ENCODE results near the gene SPATA13. TPM values are rescaled to one million over a fixed set of nuclear protein-coding genes. Genes with fewer than 3 reads are reported as not detected.
"Not testable (repeated sequence)": the region's sequence is repeated elsewhere in the genome, so short reads cannot be mapped to it uniquely, and the experiment has no call there.

Gene SPATA13
- total RNA-seq, 1 donor from 2014 or later = 7.6 TPM

DNA sequence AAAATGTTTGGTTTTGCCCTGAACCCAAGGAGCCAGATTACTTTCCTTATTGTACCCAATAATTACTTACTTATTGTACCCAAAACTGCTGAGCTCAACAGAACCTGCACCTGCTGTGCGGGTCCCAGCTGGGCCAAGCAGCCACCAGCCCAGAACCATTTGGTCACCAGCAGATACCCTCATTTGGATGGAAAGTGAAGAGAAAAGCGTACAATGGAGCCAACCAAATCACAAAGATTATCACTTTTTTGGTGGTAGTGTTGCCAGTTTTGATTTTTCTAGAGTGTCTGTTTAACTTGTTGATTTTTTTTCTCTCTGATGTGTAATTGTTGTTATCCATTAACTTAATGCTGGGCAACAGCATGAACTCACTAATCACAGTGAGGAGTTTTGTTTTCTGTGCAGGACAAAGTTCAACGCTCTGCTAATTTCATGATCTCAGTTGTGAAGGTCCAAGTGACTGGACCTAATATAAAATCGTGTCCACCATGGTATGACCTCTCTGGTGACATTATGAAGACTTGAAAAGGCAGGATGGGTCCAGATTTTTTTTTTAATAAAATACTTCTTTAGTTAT, 23.8 kb downstream of the SPATA13 start:
- DNase-seq = no peak
- intact Hi-C loops (cut with micrococcal nuclease) = no loop called here
- ATAC-seq = no peak

DNA sequence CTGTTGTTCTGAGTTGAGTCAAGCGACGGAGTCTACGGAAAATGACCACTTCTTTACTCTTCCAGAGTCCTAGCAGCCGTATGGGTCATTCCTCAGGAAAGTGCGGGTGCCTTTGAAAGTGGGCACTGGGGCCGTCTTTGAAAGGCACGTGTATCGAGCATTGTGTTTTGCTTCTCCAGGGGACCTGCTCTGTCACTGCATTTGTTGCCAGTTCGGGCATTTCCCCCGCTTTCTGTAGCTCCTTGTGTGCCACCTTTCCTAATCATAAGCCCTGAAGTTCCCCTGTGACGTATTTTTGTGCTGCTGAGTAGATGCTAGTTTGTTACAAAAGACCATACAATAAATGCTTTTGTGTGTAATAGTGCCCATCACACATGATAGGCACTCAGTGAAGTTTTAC, 24.4 kb downstream of the SPATA13 start:
- ATAC-seq = no peak
- DNase-seq = no peak
- intact Hi-C loops (cut with micrococcal nuclease) = no loop called here

DNA sequence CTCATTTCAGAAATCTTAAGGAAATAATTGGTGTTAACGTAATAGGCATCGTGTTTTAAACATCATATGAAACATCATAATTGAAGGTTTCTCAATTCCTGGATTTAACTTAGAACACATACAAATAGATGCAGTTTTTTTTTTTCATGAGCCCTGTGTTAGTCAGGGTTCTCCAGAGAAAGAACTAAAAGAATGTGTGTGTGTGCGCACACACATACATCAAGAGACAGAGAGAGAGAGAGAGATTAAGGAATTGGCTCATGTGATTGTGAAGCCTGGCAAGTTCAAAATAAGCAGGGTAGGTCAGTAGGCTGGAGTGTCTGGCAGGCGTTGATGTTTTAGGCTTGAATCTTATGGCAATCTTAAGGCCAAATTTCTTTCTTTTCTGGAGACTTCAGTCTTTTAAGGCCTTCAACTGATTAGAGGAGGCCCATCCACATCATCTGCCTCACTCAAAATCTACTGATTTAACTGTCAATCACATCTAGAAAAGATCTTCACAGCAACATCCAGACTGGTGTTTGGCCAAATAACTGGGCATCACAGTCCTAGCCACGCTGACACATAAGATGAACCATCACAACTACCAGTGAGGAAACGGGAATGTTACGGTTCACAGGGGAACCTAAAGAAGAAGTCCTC, 25.2 kb downstream of the SPATA13 start:
- intact Hi-C loops (cut with micrococcal nuclease) = no loop called here
- DNase-seq = no peak
- no peak for ATAC-seq

DNA sequence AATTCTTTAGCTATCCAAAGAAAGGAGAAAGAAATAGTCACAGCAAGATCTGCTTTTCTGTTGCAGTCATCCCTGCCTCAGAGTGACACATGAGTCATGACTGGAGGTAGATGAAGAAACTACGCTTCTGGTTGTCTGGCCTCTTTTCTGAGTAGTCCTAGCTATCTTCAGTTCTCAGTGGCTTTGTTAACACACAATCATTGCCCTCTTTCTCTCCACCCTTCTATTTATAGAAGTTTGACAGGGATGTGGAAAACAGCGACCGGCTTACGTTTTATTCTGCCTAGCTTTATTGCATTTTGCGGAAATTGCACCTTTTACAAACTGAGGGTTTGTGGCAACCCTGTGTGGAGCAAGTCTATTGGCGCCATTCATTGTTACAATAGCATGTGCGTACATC, 26.7 kb downstream of the SPATA13 start:
- ATAC-seq = no peak
- intact Hi-C loops (cut with micrococcal nuclease) = no loop called here
- DNase-seq = no peak

DNA sequence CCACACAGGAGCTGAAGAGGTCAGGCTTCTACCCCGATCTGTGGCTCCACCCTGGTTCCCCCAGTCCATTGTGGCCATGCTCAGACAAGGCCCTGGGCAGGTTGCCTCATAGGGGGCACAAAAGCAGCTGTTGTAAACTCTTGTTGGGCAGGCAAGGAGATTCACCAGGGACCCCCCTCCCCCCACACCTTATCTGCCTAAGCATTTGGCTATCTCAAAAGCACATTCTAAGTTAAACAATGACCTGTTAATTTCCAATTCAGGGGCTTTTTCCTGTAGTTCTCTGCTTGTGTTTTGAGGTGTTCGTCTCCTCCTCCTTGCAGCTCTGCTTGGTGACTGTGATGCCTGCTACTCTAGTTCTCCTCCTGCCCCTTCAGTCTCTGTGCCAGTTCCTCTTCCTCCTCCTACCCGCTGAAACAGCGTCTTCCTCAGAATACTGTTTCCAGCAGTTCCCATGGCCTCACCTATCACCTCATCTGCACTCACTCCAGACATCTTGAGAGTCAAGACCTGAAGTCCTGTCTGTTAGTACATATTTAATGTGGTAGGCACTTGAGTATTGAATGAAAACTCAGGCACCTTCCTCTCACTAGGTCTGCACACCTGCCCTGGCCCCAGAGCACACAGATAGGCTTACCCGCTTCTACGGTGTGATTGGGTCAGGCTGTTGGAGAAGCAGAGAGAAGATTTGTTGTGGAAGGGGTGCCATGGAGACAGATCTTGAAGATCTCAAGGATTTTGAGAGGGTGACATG, 31.7 kb downstream of the SPATA13 start:
- ATAC-seq (no peak), DNase-seq (no peak)
- intact Hi-C loops (cut with micrococcal nuclease) = no loop called here

DNA sequence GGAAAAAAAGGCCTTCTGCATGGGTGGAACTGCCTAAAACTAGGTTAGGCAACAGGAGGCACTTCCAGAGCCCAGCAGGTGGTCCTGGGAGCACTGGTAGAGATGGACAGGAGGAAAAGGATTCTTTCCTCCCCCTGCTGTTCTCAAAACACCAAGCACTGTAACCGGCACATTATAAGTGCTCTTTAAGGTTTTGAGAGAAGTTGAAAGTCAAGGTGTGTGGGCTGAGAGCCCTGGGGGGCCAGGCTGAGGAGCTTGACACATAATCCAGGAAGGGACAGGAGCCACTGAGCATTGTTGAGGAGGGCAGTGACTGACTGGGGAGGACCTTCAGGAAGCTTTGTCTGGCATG, 32.3 kb downstream of the SPATA13 start:
- DNase-seq (no peak), ATAC-seq (no peak)
- intact Hi-C loops (cut with micrococcal nuclease) = no loop called here

DNA sequence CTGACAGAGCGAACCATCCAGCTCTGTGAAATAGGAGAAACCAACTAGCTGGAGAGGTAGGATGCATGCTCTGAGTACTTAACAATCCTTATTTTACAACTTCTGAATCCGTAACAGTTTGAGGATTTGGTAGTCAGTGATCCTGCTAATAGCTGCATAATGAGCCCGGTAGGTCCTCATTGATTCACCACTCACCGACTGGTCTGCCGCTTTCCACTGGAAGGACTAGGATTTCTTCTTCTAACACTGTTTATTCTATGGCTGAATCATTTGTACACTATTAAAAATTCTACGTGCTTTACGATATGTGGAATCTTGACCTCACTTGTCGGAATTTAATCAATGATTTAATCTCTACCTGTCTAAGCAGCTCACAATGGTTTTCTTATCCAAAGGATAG, 33.9 kb downstream of the SPATA13 start:
- DNase-seq (no peak), ATAC-seq (no peak)
- intact Hi-C loops (cut with micrococcal nuclease) = no loop called here

DNA sequence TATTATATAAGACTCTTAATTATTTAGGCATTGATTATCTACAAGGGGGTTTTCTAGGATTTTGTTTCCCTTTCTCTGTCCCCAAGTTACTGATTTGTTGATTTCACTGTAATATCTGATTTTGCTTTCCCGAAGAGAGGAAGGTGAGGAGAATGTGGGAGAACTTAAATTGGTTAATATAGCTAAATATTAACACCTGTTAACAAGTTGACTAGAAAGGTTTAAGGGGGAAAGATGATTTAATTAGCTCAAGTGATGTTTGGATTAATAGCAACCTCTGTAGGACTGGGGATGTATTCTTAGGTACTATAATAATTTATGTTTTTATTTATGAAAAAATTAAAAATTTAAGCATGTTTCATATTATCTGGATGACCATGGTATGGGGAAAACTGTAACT, 35.1 kb downstream of the SPATA13 start:
- intact Hi-C loops (cut with micrococcal nuclease) = no loop called here
- DNase-seq (no peak), ATAC-seq (no peak)

DNA sequence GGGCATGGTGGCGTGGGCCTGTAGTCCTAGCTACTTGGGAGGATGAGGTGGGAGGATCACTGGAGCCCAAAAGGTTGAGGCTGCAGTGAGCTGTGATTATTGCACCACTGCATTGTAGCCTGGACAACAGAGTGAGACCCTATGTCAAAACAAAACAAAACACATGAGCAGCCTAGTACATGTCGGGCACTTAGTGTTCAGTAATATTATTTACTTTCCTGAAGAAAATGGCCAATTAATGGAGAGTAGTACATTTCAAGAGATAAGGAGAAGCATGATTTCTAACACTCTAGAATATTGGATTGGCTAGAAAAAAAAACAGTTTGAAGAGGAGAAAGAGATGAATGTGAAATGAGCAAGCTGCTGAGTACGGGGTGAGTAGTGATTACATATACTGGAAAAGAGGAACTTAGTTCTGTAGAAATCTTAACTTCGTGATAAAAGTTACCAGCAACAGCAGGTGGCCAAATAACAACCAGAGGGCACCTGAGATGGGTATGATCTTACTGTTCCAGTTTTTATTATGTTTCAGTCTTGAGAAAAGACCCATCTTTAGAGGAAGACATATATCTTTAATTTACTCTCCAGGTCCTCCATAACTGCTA, 36.2 kb downstream of the SPATA13 start:
- ATAC-seq = no peak
- intact Hi-C loops (cut with micrococcal nuclease) = no loop called here
- DNase-seq = no peak

DNA sequence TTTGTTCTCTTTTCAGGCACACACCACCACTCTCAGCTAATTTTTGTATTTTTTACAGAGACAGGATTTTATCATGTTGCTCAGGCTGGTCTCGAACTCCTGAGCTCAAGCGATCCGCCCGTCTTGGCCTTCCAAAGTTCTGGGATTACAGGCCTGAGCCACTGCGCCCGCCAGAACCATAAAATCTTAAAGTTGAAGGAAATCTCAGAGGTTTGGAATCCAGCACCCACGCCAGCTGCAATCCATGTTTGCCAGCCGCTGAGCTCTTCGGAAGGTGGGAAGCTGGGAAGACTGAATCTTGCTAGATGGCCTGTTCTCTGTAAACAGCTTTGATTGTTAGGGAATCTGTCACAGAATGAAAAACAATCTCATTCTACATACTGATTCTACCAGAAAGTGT, 38.5 kb downstream of the SPATA13 start:
- ATAC-seq (no peak), DNase-seq (no peak)
- intact Hi-C loops (cut with micrococcal nuclease) = no loop called here

DNA sequence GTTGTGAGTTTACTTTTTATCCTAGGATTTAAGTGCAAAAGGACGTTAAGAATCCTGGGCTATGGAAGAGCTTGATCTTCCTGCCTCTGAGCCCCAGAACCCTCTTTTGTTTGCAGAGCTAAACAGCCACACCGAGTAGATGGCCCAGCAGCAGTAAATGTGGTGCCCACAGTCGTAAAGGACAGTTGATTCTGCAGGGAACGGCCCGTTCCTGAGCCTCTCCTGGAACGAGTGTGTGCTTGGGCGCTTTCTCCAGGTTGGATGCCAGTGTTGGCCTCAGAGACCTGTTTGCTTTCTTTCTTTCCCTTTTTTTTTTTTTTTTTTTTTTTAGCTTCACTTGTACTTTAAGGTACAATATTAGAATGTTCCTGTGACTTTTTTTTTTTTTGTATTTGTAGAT, 41.7 kb downstream of the SPATA13 start:
- DNase-seq (no peak), ATAC-seq (no peak)
- intact Hi-C loops (cut with micrococcal nuclease) = no loop called here

DNA sequence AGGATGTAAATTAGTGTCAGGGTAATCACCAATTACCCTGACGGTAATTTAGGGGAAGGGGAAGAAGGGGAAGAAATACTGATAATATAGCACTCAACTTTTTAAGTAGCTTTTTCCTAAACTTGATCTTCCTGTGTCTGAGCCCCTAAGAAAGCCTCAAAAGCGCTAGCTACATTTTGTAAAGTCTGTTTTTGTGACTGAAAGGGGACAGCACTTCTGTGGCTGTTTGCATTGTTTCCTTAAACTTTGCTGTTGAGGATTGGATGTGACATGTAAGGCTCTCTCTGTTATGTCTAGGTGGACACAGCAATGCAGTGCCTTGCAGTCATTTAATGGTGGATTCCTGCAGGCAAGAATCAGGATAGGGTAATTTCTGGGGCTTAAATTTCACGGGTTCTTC, 42.8 kb downstream of the SPATA13 start:
- ATAC-seq (no peak), DNase-seq (no peak)

DNA sequence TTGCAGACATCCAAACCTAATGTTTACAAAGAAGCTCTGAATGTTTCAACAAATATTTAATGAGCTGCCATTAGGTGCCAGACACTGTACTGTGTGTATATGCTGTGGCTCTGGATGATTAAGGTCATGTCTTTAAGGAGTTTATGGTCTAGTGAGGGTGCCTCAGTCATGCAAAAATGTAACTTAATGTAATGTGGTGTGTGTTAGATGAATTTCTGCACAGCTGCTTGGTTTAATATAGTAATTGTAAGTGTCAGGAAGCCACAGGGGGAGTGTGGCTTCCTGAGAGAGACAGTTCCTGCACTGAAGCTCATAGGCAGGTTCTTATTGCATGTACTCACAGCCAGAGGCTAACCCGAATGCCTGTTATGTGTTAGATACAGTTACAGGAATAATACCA, 43.3 kb downstream of the SPATA13 start:
- DNase-seq (no peak), ATAC-seq (peak; percentile 19)
- intact Hi-C loops (cut with micrococcal nuclease) = no loop called here

More for the DNA sequence above, 42.8 kb downstream of the SPATA13 start:
- intact Hi-C loops (cut with micrococcal nuclease) = no loop called here

DNA sequence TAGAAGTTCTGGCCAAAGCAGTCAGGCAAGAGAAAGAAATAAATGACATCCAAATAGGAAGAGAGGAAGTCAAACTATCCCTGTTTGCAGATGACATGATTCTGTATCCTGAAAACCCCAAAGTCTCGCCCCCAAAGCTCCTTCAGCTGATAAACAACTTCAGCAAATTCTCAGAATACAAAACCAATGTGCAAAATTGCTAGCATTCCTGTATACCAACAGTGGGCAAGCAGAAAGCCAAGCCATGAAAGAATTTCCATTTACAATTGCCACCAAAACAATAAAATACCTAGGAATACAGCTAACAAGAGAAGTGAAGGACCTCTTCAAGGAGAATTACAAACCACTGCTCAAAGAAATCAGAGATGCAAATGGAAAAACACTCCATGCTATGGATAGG, 44.6 kb downstream of the SPATA13 start:
- intact Hi-C loops (cut with micrococcal nuclease); DNase-seq; ATAC-seq: not testable (repeated sequence)

DNA sequence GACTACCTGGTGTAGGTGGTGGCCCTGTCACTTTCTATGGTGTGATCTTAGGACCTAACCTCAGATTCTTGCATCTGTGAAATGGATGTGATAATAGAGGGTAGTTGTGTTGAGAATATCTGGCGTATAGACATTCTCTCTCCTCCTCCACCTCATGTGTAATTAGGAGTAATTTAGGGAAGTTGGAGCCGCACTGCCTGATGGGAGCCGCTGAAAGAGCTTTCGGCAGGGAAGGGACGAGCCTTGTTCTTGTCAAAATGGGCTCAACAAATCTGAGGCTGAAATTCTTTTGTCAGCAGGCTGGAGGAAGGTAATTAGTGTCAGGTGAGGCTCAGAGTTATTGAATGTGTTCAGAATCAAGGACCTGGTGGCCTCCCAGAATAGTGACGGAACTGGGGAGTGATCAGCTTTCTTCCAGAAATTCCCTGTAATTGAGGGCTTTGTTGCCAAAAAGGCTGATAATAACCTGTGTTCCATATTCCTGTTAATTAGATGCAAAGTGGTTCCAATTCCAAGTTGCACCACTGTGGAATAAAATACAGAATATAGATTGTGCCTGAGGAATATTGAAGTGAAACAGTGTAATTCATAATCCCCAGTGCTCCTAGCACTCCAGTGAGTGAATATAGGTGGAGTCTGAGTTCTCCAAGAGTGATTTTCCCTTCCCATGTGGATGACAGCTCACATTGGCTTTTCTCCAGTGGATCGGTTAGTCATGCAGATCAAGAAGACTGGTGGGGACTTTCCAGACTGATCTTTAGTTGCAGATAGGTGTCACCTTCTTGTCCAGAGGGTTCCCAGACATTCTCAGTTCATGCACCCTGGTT, 47.5 kb downstream of the SPATA13 start:
- ATAC-seq (peak; percentile 52), DNase-seq (no peak)
- intact Hi-C loops (cut with micrococcal nuclease) = no loop called here

DNA sequence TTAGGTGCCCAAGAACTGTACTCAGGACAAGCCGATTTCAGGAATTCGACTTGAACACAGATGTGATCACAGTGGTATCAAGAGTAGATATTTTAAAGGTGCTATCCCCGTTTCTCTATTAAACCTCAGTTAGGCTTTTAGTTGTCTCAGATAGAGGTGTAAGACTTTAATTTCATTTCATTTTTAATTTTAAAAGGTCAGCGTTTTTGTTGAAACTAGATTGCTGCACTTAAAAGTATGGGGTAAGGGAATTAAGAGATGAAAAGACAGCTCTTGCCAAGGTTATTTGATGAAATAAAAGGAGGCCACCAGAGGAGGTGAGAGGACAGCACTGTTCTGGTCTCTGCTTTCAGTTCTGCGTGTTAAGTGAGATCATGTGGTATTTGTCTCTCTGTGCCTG, 48.6 kb downstream of the SPATA13 start:
- no peak for DNase-seq
- intact Hi-C loops (cut with micrococcal nuclease) = no loop called here
- no peak for ATAC-seq

DNA sequence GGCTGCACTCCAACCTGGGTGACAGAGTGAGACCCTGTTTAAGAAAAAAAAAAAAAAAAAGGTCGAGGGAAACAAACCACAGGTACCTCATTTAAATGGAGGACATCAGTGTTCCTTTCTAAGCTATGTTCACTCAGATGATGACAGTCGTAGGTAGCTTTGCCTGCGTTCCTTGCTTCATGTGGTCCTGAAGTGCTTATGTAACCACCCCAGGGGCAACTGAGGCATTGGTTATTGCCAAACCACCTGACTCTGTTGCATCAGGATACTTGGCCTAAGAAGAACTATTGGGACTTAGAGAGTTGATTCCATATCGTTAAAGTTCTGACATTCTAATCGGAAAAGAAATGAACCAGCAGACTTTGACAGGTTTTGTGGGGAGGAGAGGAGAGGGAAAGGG, 51.7 kb downstream of the SPATA13 start:
- ATAC-seq (no peak), DNase-seq (no peak)
- intact Hi-C loops (cut with micrococcal nuclease) = loop anchor here (10.0 kb wide), 1 partner anchor 157 kb away; no protein-coding TSS in a partner anchor

DNA sequence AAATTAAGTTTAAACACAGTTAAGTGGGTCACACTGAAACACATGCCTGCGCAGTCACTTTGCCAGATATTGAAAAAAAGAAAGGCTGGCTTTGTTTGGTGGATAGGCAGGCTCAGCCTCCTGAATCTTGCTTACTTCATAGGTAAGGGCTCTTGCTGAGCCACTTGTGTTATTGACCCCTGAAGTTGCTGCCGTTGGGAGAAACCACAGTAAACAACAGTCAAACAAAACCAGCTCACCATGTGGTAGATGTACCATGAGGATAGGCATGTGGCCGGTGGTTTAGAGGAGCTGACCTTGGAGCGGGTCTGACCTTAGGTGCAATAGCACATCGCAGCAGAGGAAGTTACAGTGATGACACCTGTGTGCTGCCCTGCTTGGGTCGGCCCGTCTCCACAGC, 52.2 kb downstream of the SPATA13 start:
- ATAC-seq (no peak), DNase-seq (no peak)
- intact Hi-C loops (cut with micrococcal nuclease) = loop anchor here (10.0 kb wide), 1 partner anchor 158 kb away; no protein-coding TSS in a partner anchor

DNA sequence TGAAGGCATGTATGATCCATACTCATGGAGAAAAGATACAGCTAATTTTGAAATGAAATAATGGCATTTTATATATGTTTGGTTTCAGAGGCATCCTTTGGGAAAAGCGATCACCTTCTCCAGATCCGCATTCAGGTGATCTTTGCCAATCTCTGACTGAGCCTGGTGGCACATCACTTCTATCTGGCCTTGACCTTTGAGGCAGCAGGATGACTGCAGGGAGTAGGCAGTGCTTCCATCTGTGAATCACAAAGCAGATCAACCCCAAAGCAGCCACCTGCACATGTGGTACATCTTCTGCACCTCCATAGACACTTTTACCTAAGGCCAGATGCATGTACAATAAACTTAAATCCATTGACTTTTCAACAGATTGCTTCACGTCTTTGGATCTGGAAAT, 53.4 kb downstream of the SPATA13 start:
- intact Hi-C loops (cut with micrococcal nuclease) = loop anchor here (10.0 kb wide), 1 partner anchor 159 kb away; no protein-coding TSS in a partner anchor
- DNase-seq (no peak), ATAC-seq (no peak)
